Cardiac muscle cell (in vitro differentiated cells and primary cell): ENCODE data around the gene DUSP14. TPM values are rescaled to one million over a fixed set of nuclear protein-coding genes. Genes with fewer than 3 reads are reported as not detected.

ENCODE experiments used
- DNase-seq, 2 donors: peaks; one replicate each; pipeline versions ENCODE4 v3.0.0 to v3.0.0-alpha.2; 2010 to 2017; ENCODE audit warnings: low read depth in 1 of 2, low spot score in 1 of 2
- H3K27ac ChIP-seq: fragments of 200-600 bp; sonication (generic); 2 replicates; pipeline ENCODE4 v1.5.1; 2016
- H3K27me3 ChIP-seq: fragments of 200-600 bp; sonication (generic); 2 replicates; pipeline ENCODE4 v1.6.0; 2016; ENCODE audit warnings: control low read depth
- H3K36me3 ChIP-seq: fragments of 200-600 bp; sonication (generic); 2 replicates; pipeline ENCODE4 v1.5.1; 2016; ENCODE audit warnings: control low read depth
- H3K4me1 ChIP-seq: fragments of 200-600 bp; sonication (generic); 2 replicates; pipeline ENCODE4 v1.8.1; 2017; ENCODE audit warnings: low read depth, mild to moderate bottlenecking, mixed run types
- H3K4me3 ChIP-seq: fragments of 200-600 bp; sonication (generic); 2 replicates; pipeline ENCODE4 v1.5.1; 2016; ENCODE audit warnings: mild to moderate bottlenecking
- H3K9me3 ChIP-seq: fragments of 200-600 bp; sonication (generic); 2 replicates; pipeline ENCODE4 v1.5.1; 2017; ENCODE audit warnings: low read depth, mild to moderate bottlenecking, control low read depth
- CTCF ChIP-seq: IDR thresholded peaks from 2 replicates; pipeline ENCODE4 v1.5.1; 2012; ENCODE audit warnings: low read depth, mild to moderate bottlenecking, low read length
- polyA plus RNA-seq: library from polyadenylated mRNA; unstranded; fragments of >200 nt; fragmentation: Nextera tagmentation; extraction: Ambion mirVana; gene quantifications from 2 replicates; pipeline ENCODE4 v1.2.1, GENCODE V29; 2016
- total RNA-seq: library from RNA; depleted of rRNA; stranded (reverse); fragments of >200 nt; gene quantifications from 2 replicates; pipeline ENCODE4 v1.2.3, GENCODE V29; 2016

The DUSP14 gene
- total and polyA plus RNA-seq, 2 experiments from 2014 or later: 23.0 to 29.7 TPM

GRCh38 chr17:37527249-37527851, 37.7 kb downstream of the DUSP14 start:
- Histone ChIP-seq H3K36me3 (peaks cover 25% of the 10 kb centered on the region), H3K4me1 (no peaks in the 10 kb centered on the region), H3K4me3 (no peak overlapping the region), H3K9me3 (no peaks in the 10 kb centered on the region), H3K27me3 (no peaks in the 10 kb centered on the region), H3K27ac (peak overlapping the region; percentile 13)
- peak; percentile 61 to 62 for DNase-seq
- peak; percentile 71 for TF ChIP-seq CTCF

DNA sequence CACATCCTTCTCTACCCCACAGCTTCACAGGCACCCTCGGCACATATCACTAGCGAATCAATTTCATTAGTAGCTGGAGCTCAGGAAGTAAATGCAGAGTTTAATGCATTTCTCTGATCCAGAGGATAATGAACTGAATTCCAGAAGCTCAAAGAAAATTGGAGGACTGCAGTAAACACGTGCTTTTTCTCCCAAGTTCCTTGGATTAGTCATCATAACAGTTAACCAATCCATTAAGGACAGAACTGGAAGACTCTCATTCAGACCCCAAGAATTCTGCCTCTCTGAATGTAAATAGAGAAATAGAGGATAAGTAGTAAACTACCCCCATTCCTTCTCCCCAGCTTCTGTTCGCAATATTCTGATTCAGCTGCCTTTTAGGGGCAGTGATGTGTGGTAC, 40.7 kb downstream of the DUSP14 start:
- Histone ChIP-seq H3K27me3 (no peaks in the 10 kb centered on the region), H3K4me3 (no peak overlapping the region), H3K9me3 (no peaks in the 10 kb centered on the region), H3K36me3 (peaks cover 27% of the 10 kb centered on the region), H3K27ac (no peak overlapping the region), H3K4me1 (no peaks in the 10 kb centered on the region)
- no peak for TF ChIP-seq CTCF
- no peak for DNase-seq

DNA sequence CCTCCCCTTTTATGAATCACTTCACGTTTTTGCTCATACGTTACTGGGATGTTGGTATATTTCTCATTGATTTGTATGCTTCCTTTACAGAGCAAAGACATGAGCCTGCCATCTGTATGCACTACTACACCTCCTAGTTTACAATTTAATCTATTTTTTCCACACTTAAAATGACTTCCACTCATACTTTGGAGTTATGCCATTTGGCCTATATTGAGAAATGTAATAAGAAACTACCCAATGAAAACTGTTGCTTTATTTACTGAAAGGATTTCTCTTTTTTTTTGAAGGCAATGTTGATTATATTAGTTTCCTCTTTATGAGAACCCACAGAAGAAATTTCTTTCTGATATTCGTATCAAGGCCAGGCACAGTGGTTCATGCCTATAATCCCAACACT, 43.1 kb downstream of the DUSP14 start:
- TF ChIP-seq CTCF: no peak
- H3K4me3 ChIP-seq: no peak overlapping the region
- H3K36me3 ChIP-seq: peaks cover 44% of the 10 kb centered on the region

DNA sequence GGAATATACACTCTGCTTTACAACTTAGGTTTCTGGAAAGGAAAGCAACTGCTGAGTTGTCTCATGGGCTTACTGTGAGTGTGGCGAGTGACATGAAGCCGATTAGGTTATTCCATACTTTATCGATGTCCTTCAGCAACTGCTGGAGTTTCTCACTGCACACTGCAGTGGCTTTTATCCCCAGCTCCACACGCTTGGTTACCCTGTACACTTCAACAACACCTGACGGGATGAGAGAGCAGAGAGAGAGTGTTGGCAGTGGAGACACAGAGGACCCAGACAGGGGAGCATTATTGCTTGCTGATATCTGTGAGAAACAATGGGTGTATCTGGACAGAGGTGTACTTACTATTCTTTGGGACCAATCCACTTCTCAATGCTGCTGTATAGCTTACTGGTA, 46.2 kb downstream of the DUSP14 start:
- Histone ChIP-seq H3K36me3 (peaks cover 35% of the 10 kb centered on the region), H3K4me3 (no peak overlapping the region), H3K27me3 (no peaks in the 10 kb centered on the region), H3K4me1 (no peaks in the 10 kb centered on the region), H3K27ac (no peak overlapping the region), H3K9me3 (no peaks in the 10 kb centered on the region)
- DNase-seq: no peak
- TF ChIP-seq CTCF: no peak

More for the DNA sequence above, 43.1 kb downstream of the DUSP14 start:
- Histone ChIP-seq H3K27me3 (no peaks in the 10 kb centered on the region), H3K4me1 (no peaks in the 10 kb centered on the region), H3K9me3 (no peaks in the 10 kb centered on the region), H3K27ac (no peak overlapping the region)
- no peak for DNase-seq

DNA sequence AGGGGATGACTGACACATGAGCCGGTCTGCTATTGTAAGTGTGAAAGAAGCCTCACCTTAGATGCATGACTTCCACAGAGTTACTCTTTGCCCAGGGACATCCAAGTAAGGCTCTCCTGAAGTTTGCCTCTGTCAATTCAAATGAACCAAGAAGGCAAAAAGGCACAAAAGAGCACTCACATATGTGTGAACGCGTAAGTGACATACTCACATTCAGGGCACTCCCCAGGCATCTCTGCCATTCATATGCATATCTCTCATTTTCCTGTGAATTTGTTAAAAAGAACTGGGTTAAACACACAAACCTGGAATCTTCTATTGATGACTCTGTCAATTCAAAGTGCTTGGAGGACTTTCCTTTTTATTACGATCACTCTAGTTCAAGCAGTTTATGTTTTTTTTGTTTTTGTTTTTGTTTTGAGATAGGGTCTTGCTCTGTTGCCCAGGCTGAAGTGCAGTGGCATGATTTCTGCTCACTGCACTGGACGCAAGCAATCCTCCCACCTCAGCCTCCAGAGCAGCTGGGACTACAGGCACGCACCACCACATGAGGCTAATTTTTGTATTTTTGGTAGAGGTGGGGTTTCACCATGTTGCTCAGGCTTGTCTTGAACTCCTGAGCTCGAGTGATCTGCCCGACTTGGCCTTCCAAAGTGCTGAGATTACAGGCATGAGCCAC, 49.4 kb downstream of the DUSP14 start:
- Histone ChIP-seq H3K27me3 (no peaks in the 10 kb centered on the region), H3K36me3 (peaks cover 34% of the 10 kb centered on the region), H3K4me3 (no peak overlapping the region), H3K9me3 (no peaks in the 10 kb centered on the region), H3K27ac (no peak overlapping the region), H3K4me1 (no peaks in the 10 kb centered on the region)
- no peak for DNase-seq
- TF ChIP-seq CTCF: no peak
